Measurements from ENCODE around the gene USP22. TPM values are rescaled to one million over a fixed set of nuclear protein-coding genes. Genes with fewer than 3 reads are reported as not detected.

USP22 gene
- total and polyA plus RNA-seq, 2 donors (not counting 3 experiments of a cell fraction or from before 2014, with no cell fraction given): 204 to 260 TPM

- Histone ChIP-seq H3K4me1 (ENCODE audit: control insufficient read depth, extremely low read depth, insufficient read depth, low read length) (no peaks in the 10 kb centered on the region), H3K4me2 (ENCODE audit: insufficient read depth, low read length) (no peak overlapping the region), H3K9ac (replicated peaks; ENCODE audit: extremely low read depth, insufficient read depth, low read length) (no peak overlapping the region), H3K36me3 (ENCODE audit: control insufficient read depth in 2 of 2, extremely low read depth in 1 of 2, insufficient read depth in 2 of 2, low read length in 2 of 2) (no peaks in the 10 kb centered on the region), H3K4me3 (replicated peaks in 1 of 3; ENCODE audit: insufficient read depth in 1 of 3, low read depth in 1 of 3, low read length in 3 of 3) (no peak overlapping the region), H3K9me1 (replicated peaks; ENCODE audit: control insufficient read depth, extremely low read depth, insufficient read depth, low read length) (no peaks in the 10 kb centered on the region), H2AFZ (ENCODE audit: low read depth, low read length) (no peak overlapping the region), H3K27me3 (ENCODE audit: control insufficient read depth in 2 of 2, insufficient read depth in 2 of 2, low read length in 2 of 2) (no peaks in the 10 kb centered on the region), H4K20me1 (replicated peaks; ENCODE audit: control insufficient read depth, extremely low read depth, insufficient read depth, low read length) (no peaks in the 10 kb centered on the region), H3K27ac (ENCODE audit: insufficient read depth, low read depth, low read length) (no peak overlapping the region), H3K9me3 (replicated peaks; ENCODE audit: control insufficient read depth, insufficient read depth, low read length) (no peaks in the 10 kb centered on the region), H3K79me2 (ENCODE audit: control insufficient read depth, insufficient read depth, low read length) (no peaks in the 10 kb centered on the region)
- BruUV-seq (replicated peaks): no TSS peak
- TF ChIP-seq MYC (IDR thresholded peaks at IDR 0.05; ENCODE audit: low read depth, low read length) (no peak), POLR2AphosphoS5 (IDR thresholded peaks at IDR 0.05; ENCODE audit: insufficient read depth, low read depth, low read length) (no peak)
- POLR2A ChIA-PET: no interaction called here
- intact Hi-C loops (cut with micrococcal nuclease) (no loop called here), dilution Hi-C loops (cut with MboI; ENCODE audit: extremely low pct_ligation_motif_present, low sequenced_read_pairs) (no loop called here)
- CTCF ChIA-PET: no interaction called here
- FAIRE-seq (no peak), DNase-seq (ENCODE audit: low read depth, low spot score) (no peak)
Observed at GRCh38 chr17:20986767-20987510, 55.9 kb downstream of the USP22 start.

DNA sequence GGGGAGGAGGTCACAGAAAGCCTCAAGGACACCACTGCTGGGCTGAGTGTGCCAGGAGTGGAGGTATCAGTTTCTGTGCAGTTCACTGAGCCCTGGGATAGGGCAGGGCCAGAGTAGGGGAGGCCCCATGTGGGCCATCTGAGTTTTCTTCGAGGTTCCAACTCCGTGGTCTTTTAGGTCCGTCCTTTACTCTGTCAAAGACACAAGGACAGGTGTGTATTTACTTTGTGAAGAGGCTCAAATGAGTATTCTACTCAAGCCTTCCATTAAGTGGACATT, 59.5 kb downstream of the USP22 start:
- DNase-seq (ENCODE audit: low read depth, low spot score) (no peak), FAIRE-seq (no peak)
- Histone ChIP-seq H4K20me1 (replicated peaks; ENCODE audit: control insufficient read depth, extremely low read depth, insufficient read depth, low read length) (no peaks in the 10 kb centered on the region), H3K9me3 (replicated peaks; ENCODE audit: control insufficient read depth, insufficient read depth, low read length) (no peaks in the 10 kb centered on the region), H3K4me3 (replicated peaks in 1 of 3; ENCODE audit: insufficient read depth in 1 of 3, low read depth in 1 of 3, low read length in 3 of 3) (no peak overlapping the region), H3K4me1 (ENCODE audit: control insufficient read depth, extremely low read depth, insufficient read depth, low read length) (no peaks in the 10 kb centered on the region), H3K9me1 (replicated peaks; ENCODE audit: control insufficient read depth, extremely low read depth, insufficient read depth, low read length) (no peaks in the 10 kb centered on the region), H3K79me2 (ENCODE audit: control insufficient read depth, insufficient read depth, low read length) (no peaks in the 10 kb centered on the region), H3K36me3 (ENCODE audit: control insufficient read depth in 2 of 2, extremely low read depth in 1 of 2, insufficient read depth in 2 of 2, low read length in 2 of 2) (no peaks in the 10 kb centered on the region), H3K27me3 (ENCODE audit: control insufficient read depth in 2 of 2, insufficient read depth in 2 of 2, low read length in 2 of 2) (no peaks in the 10 kb centered on the region), H3K27ac (ENCODE audit: insufficient read depth, low read depth, low read length) (no peak overlapping the region), H2AFZ (ENCODE audit: low read depth, low read length) (no peak overlapping the region), H3K4me2 (ENCODE audit: insufficient read depth, low read length) (no peak overlapping the region), H3K9ac (replicated peaks; ENCODE audit: extremely low read depth, insufficient read depth, low read length) (no peak overlapping the region)
- dilution Hi-C loops (cut with MboI; ENCODE audit: extremely low pct_ligation_motif_present, low sequenced_read_pairs): no loop called here
- CTCF ChIA-PET: interaction anchor here (1.6 kb wide), 1 partner anchor 182 kb away, joined by 4 read pairs; no protein-coding TSS in a partner anchor
- no TSS peak for BruUV-seq (replicated peaks)
- intact Hi-C loops (cut with micrococcal nuclease): no loop called here
- TF ChIP-seq, protein P1, sequence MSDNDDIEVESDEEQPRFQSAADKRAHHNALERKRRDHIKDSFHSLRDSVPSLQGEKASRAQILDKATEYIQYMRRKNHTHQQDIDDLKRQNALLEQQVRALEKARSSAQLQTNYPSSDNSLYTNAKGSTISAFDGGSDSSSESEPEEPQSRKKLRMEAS (IDR thresholded peaks at IDR 0.05; ENCODE audit: insufficient read depth, insufficient read length): no peak
- no peak for TF ChIP-seq POLR2A (IDR thresholded peaks at IDR 0.05; ENCODE audit: low read depth, low read length)
- no peak for TF ChIP-seq FOS (IDR thresholded peaks at IDR 0.05; ENCODE audit: borderline replicate concordance, insufficient read depth, low read length)
- TF ChIP-seq EZH2 (IDR thresholded peaks at IDR 0.05; ENCODE audit: borderline replicate concordance, low read depth, low read length, severe bottlenecking): no peak
- no peak for TF ChIP-seq POLR2AphosphoS5 (IDR thresholded peaks at IDR 0.05; ENCODE audit: insufficient read depth, low read depth, low read length)
- no peak for TF ChIP-seq MYC (IDR thresholded peaks at IDR 0.05; ENCODE audit: low read depth, low read length)
- TF ChIP-seq, protein P2, sequence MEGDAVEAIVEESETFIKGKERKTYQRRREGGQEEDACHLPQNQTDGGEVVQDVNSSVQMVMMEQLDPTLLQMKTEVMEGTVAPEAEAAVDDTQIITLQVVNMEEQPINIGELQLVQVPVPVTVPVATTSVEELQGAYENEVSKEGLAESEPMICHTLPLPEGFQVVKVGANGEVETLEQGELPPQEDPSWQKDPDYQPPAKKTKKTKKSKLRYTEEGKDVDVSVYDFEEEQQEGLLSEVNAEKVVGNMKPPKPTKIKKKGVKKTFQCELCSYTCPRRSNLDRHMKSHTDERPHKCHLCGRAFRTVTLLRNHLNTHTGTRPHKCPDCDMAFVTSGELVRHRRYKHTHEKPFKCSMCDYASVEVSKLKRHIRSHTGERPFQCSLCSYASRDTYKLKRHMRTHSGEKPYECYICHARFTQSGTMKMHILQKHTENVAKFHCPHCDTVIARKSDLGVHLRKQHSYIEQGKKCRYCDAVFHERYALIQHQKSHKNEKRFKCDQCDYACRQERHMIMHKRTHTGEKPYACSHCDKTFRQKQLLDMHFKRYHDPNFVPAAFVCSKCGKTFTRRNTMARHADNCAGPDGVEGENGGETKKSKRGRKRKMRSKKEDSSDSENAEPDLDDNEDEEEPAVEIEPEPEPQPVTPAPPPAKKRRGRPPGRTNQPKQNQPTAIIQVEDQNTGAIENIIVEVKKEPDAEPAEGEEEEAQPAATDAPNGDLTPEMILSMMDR (IDR thresholded peaks at IDR 0.05; ENCODE audit: extremely low read depth in 1 of 2, insufficient read depth in 1 of 2, low read depth in 1 of 2, low read length in 2 of 2): no peak
- TF ChIP-seq JUN (IDR thresholded peaks at IDR 0.05; ENCODE audit: borderline replicate concordance, insufficient read depth, insufficient read length, low read depth): no peak
- POLR2A ChIA-PET: no interaction called here
